Urinary bladder (tissue), 4 donors: ENCODE data around the gene SPNS3. TPM values are rescaled to one million over a fixed set of nuclear protein-coding genes. Genes with fewer than 3 reads are reported as not detected.

Source experiments
- DNase-seq: peaks from one replicate; pipeline ENCODE4 v3.0.0-alpha.2; 2015; ENCODE audit errors: extremely low spot score
- H3K27ac ChIP-seq: one replicate; pipeline ENCODE4 v1.5.1; 2013; ENCODE audit warnings: low read depth, mild to moderate bottlenecking, moderate library complexity
- H3K36me3 ChIP-seq: one replicate; pipeline ENCODE4 v1.6.1; 2013; ENCODE audit warnings: mild to moderate bottlenecking, moderate library complexity; ENCODE audit not compliant: insufficient read depth
- H3K4me1 ChIP-seq: one replicate; pipeline ENCODE4 v1.6.1; 2013; ENCODE audit warnings: mild to moderate bottlenecking, moderate library complexity; ENCODE audit not compliant: insufficient read depth
- H3K4me3 ChIP-seq: one replicate; pipeline ENCODE4 v1.5.1; 2013; ENCODE audit warnings: low read depth, low read length
- WGBS: extraction: QIAGEN DNeasy Blood & Tissue Kit; methylation state at CpG from one replicate; pipeline ENCODE4 v1.1.7; 2013; 5-methylcytosine and 5-hydroxymethylcytosine counted together
- polyA plus RNA-seq: library from polyadenylated mRNA; stranded (reverse); fragments of 200-250 nt; gene quantifications from one replicate; pipeline ENCODE4 v1.2.3, GENCODE V29; 2013
- total RNA-seq: library from RNA; depleted of rRNA; stranded (reverse); fragments of >200 nt; gene quantifications from one replicate; pipeline ENCODE4 v1.2.3, GENCODE V29; 2014
- donor health status: healthy with polysubstance abuse.
- donor health status: healthy.

SPNS3 gene
- total and polyA plus RNA-seq, 2 donors, result 0.16 to 0.46 TPM

DNA sequence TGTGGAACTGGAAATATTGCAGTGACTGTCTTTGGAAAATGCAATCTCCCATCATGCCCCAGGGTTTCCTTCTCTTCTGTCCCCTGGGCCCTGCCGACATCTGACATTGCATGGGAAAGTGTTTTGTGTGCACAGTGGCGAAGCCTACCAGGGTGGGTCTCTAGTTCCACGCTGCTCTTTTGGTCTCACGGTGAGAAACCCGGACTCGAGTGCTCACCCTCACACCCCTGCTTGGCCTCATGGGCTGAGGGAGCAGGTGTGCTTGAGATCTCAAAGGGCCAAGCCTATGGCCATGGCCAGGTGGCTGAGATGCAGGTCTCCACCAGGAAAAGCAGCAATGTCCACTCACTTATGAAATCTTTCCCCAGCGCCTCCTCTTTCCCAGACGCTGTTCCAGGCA, 32.0 kb downstream of the SPNS3 start:
- no peak for DNase-seq
- Histone ChIP-seq H3K4me1 (no peaks in the 10 kb centered on the region), H3K4me3 (no peak overlapping the region), H3K36me3 (no peaks in the 10 kb centered on the region), H3K27ac (no peak overlapping the region)
- 83% methylated on average over 8 of the region's 8 CpGs for WGBS

DNA sequence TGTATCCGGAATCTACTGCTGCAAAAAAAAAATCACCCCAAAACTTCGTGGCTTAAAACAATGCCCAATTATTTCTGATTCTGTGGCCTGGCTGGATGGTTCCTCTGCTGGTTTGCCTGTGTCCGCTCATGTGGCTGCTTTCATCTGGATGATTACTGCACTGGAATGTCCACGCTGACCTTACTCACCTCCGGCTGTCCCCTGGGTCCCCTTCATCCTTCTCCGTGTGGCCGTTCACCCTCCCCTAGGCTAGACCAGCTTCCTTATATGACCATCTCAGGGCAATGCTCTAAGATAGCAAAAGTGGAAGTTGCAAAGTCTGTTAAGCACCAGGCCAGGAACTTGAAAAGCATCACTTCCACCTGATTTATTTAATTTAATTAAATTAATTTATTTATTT, 33.5 kb downstream of the SPNS3 start:
- H3K27ac ChIP-seq, result no peak overlapping the region
- 77% methylated on average over 7 of the region's 7 CpGs for WGBS
- no peaks in the 10 kb centered on the region for H3K36me3 ChIP-seq
- DNase-seq, result no peak
- no peaks in the 10 kb centered on the region for H3K4me1 ChIP-seq
- no peak overlapping the region for H3K4me3 ChIP-seq

DNA sequence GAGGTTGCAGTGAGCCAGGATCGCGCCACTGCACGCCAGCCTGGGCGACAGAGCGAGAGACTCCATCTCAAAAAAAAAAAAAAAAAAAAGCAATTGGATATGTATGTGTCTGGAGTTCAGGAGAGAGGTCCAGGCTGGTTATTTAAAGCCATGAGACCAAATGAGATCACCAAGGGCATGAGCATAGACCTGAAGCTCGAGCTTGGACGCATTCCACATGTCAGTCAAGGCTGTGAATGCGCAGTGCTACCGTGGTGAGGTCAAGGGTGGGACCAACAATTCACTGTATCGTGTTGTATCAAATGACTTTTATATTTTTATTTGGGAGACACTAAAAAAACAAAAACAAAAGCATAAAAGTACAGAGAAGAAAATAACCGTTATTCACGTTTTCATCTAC, 35.8 kb downstream of the SPNS3 start:
- H3K27ac ChIP-seq, result no peak overlapping the region
- no peak overlapping the region for H3K4me3 ChIP-seq
- no peaks in the 10 kb centered on the region for H3K36me3 ChIP-seq
- WGBS, result 87% methylated on average over 12 of the region's 12 CpGs
- DNase-seq, result no peak
- H3K4me1 ChIP-seq, result no peaks in the 10 kb centered on the region

DNA sequence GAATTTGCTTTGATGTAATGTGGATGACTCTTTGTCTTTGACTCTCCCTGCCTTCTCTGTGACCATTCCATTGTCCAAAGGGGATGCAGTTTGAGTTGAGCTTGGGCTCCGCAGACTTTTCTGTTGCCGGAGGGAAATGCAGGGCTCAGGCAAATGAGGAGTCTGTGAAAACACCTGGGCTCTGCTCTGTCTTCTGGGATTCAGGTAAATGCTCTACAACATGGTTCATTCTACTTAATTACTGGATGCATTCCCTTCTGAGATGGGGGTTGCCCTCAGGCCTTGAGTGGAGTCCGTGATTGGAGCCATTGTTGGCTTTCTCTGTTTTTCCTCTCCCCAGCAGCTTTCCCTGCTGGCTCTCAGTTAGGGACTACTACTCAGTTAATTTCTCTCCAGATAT, 38.5 kb downstream of the SPNS3 start:
- DNase-seq, result no peak
- Histone ChIP-seq H3K4me3 (no peak overlapping the region), H3K4me1 (no peaks in the 10 kb centered on the region), H3K27ac (no peak overlapping the region), H3K36me3 (no peaks in the 10 kb centered on the region)
- 87% methylated on average over 3 of the region's 3 CpGs for WGBS

DNA sequence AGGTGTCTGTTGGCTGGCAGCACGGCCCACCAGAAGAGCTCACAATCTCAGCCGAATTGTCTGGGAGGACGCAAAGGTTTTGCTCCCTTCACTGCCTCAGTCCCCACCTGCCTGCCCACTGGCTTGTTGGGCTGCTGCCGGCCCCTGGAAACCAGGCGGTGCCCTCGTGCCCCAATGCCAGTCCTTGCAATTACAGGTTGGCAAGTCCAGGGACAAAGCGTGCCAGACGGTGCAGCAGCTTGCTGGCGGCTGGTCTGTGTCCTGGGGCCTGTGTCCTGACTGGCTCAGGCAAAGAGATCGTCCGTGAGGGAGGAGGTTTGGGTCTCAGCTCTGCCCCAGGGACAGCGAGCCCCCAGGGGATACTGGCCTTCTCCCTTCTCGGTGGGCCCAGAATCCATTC, 40.4 kb downstream of the SPNS3 start:
- no peak overlapping the region for H3K27ac ChIP-seq
- WGBS, result 91% methylated on average over 13 of the region's 13 CpGs
- DNase-seq, result no peak
- H3K4me3 ChIP-seq, result no peak overlapping the region
- H3K4me1 ChIP-seq, result no peaks in the 10 kb centered on the region
- H3K36me3 ChIP-seq, result no peaks in the 10 kb centered on the region

DNA sequence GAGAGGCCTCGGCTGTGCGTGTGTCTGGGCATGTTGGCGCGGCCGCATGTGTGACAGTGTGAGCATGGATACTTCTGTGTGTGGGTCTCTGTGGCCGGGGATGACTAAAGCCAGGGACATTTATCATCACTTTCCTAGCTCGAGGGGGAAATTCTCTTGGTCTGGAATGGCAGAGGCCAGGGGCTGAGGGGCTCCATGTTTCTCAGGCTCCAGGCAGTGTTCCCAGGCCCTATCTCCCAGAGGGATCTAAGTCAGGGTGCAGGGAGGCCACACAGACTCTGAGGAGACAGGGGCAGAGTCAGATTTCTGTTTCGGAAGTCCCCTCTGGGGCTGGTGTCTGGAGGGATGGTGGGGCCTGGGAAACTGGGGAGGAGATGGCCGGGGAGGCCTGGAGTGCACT, 41.3 kb downstream of the SPNS3 start:
- H3K4me1 ChIP-seq, result no peaks in the 10 kb centered on the region
- H3K27ac ChIP-seq, result no peak overlapping the region
- H3K4me3 ChIP-seq, result no peak overlapping the region
- DNase-seq, result no peak
- no peaks in the 10 kb centered on the region for H3K36me3 ChIP-seq
- 81% methylated on average over 9 of the region's 9 CpGs for WGBS

DNA sequence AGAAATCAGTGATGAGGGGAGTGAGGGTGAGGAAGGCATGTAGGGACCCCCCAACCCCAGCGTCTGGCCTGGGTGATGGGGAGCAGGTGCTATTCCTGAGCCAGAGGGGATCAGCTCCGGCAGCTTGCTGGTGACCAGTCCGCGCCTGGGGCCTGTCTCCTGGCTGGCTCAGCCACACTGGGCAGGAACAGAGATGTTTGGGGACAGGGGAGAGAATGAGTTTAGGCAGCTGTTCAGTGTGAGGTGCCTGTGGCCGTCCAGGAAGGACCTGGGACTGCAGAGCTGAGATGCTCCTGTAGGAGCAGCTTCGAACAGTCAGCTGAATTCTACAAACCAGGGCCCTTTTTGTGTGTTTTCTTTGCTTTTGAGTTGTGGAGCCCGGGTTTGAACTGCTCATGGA, 41.7 kb downstream of the SPNS3 start:
- H3K4me3 ChIP-seq, result no peak overlapping the region
- DNase-seq, result no peak
- H3K27ac ChIP-seq, result no peak overlapping the region
- H3K4me1 ChIP-seq, result no peaks in the 10 kb centered on the region
- H3K36me3 ChIP-seq, result no peaks in the 10 kb centered on the region
- 84% methylated on average over 7 of the region's 7 CpGs for WGBS

DNA sequence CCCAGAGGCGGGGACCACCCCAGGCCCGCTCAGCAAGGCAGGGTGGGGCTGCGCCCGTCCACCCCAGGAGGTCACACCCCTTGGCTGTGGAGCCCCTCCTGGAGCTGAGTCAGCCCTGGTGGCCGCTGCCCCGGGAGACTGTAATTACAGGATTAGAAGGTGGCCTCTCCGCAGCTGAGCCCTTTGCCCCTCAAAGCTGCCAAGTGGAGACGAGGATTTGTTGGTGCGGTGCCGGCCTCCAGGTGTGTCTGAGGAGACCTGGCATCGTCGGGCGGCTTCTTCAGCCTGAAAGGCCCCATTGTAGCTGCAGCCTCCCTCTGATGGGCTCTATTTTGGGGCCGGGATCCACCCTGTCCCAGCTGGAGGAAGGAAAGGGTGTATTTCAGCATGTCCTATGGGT, 42.3 kb downstream of the SPNS3 start:
- no peak overlapping the region for H3K27ac ChIP-seq
- WGBS, result 75% methylated on average over 14 of the region's 14 CpGs
- H3K36me3 ChIP-seq, result no peaks in the 10 kb centered on the region
- H3K4me3 ChIP-seq, result no peak overlapping the region
- H3K4me1 ChIP-seq, result no peaks in the 10 kb centered on the region
- DNase-seq, result no peak

DNA sequence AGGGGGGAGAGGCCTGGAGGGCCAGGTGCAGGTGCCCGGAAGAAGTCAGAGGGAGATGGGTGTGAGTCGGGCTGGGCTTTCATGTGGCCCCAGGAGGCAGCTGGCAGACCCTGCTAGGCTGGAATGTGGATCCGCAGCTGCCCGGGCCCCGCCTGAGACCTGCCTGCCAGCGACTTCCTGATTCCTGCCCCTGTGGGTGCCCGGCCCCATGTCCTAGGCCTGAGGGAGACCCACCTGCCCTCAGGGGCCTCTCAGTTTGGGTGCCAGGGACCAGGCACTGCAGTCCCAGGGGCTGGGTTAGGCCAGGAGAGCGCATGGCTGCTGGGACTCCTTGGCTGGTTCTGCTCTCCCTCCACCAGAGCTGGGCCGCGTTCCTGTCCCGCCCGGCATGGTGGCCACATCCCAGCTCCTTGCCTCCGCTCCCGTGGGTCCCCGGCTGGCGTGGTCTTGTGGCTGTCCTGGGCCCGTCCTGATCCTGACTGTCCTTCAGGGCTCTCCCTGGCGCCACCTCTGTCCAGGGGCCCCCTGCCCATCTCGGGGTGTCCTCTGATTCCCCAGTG, 42.9 kb downstream of the SPNS3 start:
- Histone ChIP-seq H3K4me3 (no peak overlapping the region), H3K36me3 (no peaks in the 10 kb centered on the region)

DNA sequence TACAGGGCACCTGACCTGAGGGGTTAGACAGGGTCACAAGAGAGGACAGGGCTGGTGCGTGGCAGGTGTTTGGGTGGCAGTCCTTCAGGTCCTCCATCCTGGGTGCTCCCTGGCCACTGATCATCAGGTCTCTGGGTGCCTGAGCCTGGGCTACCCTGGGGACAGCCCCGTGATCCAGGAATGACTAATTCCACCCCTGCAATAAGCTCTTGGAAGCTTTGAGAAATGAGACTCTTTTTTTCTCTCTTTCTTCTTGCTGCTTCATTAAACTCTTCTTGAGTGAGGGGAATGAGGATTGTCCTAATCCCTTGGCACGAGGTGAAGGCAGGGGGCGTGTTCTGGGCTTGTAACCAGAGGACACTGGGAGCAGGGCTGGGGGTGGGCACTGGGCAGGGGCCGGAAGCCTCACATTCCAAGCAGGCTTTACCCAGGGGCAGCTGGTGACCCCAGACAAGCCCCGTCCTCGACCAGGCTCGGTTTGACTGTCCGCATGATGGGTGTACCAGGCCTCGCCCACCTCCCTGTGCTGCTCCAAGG, 43.6 kb downstream of the SPNS3 start:
- WGBS, result 78% methylated on average over 10 of the region's 10 CpGs
- Histone ChIP-seq H3K36me3 (no peaks in the 10 kb centered on the region), H3K4me3 (no peak overlapping the region), H3K4me1 (no peaks in the 10 kb centered on the region), H3K27ac (no peak overlapping the region)
- DNase-seq, result no peak

More for the DNA sequence above, 42.9 kb downstream of the SPNS3 start:
- WGBS, result 86% methylated on average over 19 of the region's 19 CpGs
- H3K27ac ChIP-seq, result no peak overlapping the region
- no peak for DNase-seq
- no peaks in the 10 kb centered on the region for H3K4me1 ChIP-seq

DNA sequence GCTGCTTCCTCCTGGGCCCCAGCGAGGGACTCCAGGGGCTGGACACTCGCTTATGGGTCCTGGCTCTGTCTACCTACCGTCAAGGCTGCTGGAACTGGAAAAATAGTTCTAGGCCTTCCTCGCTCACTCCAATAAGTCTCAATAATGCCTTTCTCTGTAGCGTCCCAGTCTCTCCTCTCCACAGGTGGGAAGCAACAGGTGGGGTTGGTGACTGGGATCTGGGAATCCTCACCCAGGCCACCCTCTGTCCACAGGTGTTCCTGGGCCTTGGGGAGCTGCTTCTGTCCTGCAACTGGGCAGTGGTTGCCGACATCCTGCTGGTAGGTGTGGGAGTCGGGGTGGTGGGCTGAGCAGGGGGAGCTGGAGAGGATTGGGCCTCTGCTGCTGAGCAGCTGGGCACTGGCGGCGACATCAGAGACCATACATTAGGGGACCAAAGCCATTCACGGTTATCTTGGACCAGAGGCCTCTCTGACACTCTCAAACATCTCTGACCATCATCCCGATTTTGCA, 44.6 kb downstream of the SPNS3 start:
- 94% methylated on average over 11 of the region's 11 CpGs for WGBS

DNA sequence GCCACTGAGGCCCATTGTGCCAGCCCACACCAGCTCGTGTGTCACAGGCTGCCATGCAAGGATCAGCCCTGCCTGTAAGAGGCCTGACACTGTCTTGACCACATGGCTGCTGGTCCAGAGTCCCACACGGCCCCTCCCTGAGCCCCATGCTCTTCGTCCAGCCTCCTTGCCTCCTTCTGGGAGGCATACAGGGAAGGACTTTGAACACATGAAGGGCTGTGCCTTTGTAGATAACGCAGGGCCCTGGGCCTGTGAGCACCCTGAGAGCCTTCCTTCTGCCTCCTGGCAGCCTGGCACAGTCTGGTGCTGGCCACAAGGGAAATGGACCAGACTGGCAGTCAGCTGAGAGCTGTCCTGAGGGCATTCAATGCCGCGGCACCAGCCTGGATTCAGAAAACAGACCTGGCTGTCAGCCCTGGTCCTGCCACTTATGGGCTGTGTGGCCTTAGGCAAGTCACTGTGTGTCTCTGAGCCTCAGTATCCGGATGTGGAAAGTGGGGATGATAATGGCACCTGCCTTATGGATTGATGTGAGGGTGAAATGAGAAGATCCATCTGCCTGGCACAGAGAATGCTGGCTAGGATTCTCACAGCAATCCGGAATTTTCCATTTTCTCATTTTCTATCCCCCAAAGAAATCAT, 45.7 kb downstream of the SPNS3 start:
- Histone ChIP-seq H3K27ac (no peak overlapping the region), H3K36me3 (no peaks in the 10 kb centered on the region), H3K4me1 (no peaks in the 10 kb centered on the region), H3K4me3 (no peak overlapping the region)
- no peak for DNase-seq
- 91% methylated on average over 8 of the region's 8 CpGs for WGBS

More for the DNA sequence above, 44.6 kb downstream of the SPNS3 start:
- Histone ChIP-seq H3K4me1 (no peaks in the 10 kb centered on the region), H3K36me3 (no peaks in the 10 kb centered on the region), H3K27ac (no peak overlapping the region), H3K4me3 (no peak overlapping the region)
- no peak for DNase-seq

DNA sequence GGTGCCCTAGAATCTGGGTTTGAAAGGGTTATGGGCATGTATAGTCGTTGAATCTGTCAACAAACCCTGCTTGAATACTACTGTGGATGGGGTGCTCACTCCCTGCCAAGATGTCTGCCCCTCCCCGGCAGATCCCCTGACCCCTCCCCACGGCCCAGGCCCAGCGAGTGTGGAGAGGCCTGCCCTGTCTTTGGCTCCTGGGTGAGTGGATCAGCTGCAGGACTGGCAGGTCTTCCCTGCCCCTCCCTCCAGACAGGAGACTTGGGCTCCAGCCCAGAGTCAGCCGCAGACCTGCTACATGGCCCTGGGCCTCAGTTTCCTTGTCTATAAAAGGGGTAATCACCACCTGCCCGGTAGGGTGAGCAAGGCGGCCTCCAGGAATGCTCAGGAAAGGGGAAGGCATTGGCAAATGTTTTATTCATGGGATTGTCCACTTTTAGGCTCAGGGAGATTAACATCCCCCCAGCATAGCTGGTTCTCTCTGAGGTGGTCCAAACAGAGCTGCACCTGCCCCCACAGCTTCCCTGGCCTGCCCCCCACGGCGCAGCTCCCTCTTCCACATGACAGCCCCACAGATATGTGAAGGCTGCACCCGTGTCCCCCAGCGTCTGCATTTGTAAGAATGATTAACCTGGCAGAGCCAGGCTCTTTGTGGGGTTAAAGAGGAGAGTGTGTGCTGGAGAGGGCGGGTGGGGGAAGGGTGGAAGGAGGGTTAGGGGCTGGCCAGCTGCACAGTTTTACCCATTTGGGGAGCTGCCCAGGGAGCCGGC, 46.4 kb downstream of the SPNS3 start:
- 72% methylated on average over 13 of the region's 13 CpGs for WGBS
- Histone ChIP-seq H3K27ac (no peak overlapping the region), H3K4me3 (no peak overlapping the region)

More for the DNA sequence above, 46.4 kb downstream of the SPNS3 start:
- H3K4me1 ChIP-seq, result no peaks in the 10 kb centered on the region
- no peak for DNase-seq
- no peaks in the 10 kb centered on the region for H3K36me3 ChIP-seq
